ENCODE data around the gene RFC5. TPM values are rescaled to one million over a fixed set of nuclear protein-coding genes. Genes with fewer than 3 reads are reported as not detected.

RFC5 gene
- total RNA-seq, 1 experiment from 2014 or later, result 78.6 TPM

- BruUV-seq (replicated peaks), result no TSS peak
- Histone ChIP-seq H4K20me1 (ENCODE audit: insufficient read depth) (no peaks in the 10 kb centered on the region), H3K9me2 (ENCODE audit: insufficient read depth) (no peaks in the 10 kb centered on the region), H3K4me2 (ENCODE audit: low read length) (peak overlapping the region; percentile 93), H3K4me3 (replicated peaks in 1 of 2; ENCODE audit: low read depth in 1 of 2, low read length in 2 of 2) (peak overlapping the region; percentile 64 to 81), H3K79me2 (ENCODE audit: insufficient read depth, low read length) (peaks cover 31% of the 10 kb centered on the region), H3K27ac (ENCODE audit: low read depth, low read length) (peak overlapping the region; percentile 91), H3K9me3 (ENCODE audit: control insufficient read depth in 1 of 2, insufficient read depth in 1 of 2, low read depth in 1 of 2, low read length in 2 of 2) (no peaks in the 10 kb centered on the region), H3K27me3 (ENCODE audit: insufficient read depth, low read length) (no peaks in the 10 kb centered on the region), H3K4me1 (ENCODE audit: control insufficient read depth in 1 of 2, insufficient read depth in 2 of 2, low read length in 2 of 2) (peaks cover 32 to 47% of the 10 kb centered on the region in 2 experiments), H3K36me3 (ENCODE audit: control insufficient read depth in 1 of 2, insufficient read depth in 2 of 2, low read length in 2 of 2) (no peaks in the 10 kb centered on the region), H3K9ac (ENCODE audit: low read length) (peak overlapping the region; percentile 84), H2AFZ (ENCODE audit: low read depth, low read length, poor library complexity, severe bottlenecking) (no peak overlapping the region)
- no peak for TF ChIP-seq RAD21 (IDR thresholded peaks at IDR 0.05; ENCODE audit: low read depth)
- no peak for TF ChIP-seq POLR2AphosphoS5 (IDR thresholded peaks at IDR 0.05; ENCODE audit: low read depth, low read length)
- no peak for TF ChIP-seq TCF7L2 (IDR thresholded peaks at IDR 0.05; ENCODE audit: borderline replicate concordance, extremely low read depth, insufficient read depth, insufficient read length)
- TF ChIP-seq, protein P1, sequence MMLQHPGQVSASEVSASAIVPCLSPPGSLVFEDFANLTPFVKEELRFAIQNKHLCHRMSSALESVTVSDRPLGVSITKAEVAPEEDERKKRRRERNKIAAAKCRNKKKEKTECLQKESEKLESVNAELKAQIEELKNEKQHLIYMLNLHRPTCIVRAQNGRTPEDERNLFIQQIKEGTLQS (IDR thresholded peaks at IDR 0.05), result no peak
- no peak for TF ChIP-seq POLR2A (IDR thresholded peaks at IDR 0.05; ENCODE audit: borderline replicate concordance, extremely low read depth, insufficient read depth, insufficient read length)
- no peak for TF ChIP-seq CBX3 (IDR thresholded peaks at IDR 0.05; ENCODE audit: low read depth)
- TF ChIP-seq CEBPB (IDR thresholded peaks at IDR 0.05; ENCODE audit: low read depth), result no peak
- TF ChIP-seq EZH2phosphoT487 (IDR thresholded peaks at IDR 0.05; ENCODE audit: borderline replicate concordance), result no peak
- no peak for TF ChIP-seq FOSL1 (IDR thresholded peaks at IDR 0.05; ENCODE audit: low read depth)
- no peak for TF ChIP-seq ZFX (IDR thresholded peaks at IDR 0.05)
- no peak for TF ChIP-seq JUND (IDR thresholded peaks at IDR 0.05)
- no peak for TF ChIP-seq SIN3A (IDR thresholded peaks at IDR 0.05; ENCODE audit: low read depth)
- intact Hi-C loops (cut with micrococcal nuclease), result loop anchor here (5.0 kb wide), 1 partner anchor 42 kb away; the partner anchor contains the start of gene VSIG10
- CTCF ChIA-PET, result no interaction called here
- ATAC-seq, result peak; percentile 34
- POLR2A ChIA-PET, result no interaction called here
- no peak for DNase-seq (ENCODE audit: low read depth, low spot score)
- RAD21 ChIA-PET (ENCODE audit: low non-redundant PET in 1 of 2, low total read pairs in 2 of 2, uncharacterized antibody in 2 of 2, unreplicated experiment in 2 of 2), result interaction anchor here (0.6 kb wide), 2 partner anchors 60 to 1069 kb away, joined by 3 read pairs; no protein-coding TSS in a partner anchor
Measured at GRCh38 chr12:118060301-118061010, 44.0 kb downstream of the RFC5 start.
